SK-N-SH treated with all-trans-retinoic acid at 6 μM for 48 hours (cell line): ENCODE data around the gene CNTN4.

ENCODE experiments used
- ARNTL ChIP-seq: fragments of 450-650 bp; formaldehyde crosslinking; IDR thresholded peaks from 2 replicates; pipeline ENCODE4 v1.5.0; 2020; ENCODE audit warnings: low read depth, mild to moderate bottlenecking, moderate library complexity, borderline replicate concordance
- BACH2 ChIP-seq: fragments of 250-450 bp; sonication (Bioruptor Pico); IDR thresholded peaks from 2 replicates; pipeline ENCODE4 v1.9.0; 2021; ENCODE audit warnings: mild to moderate bottlenecking, borderline replicate concordance
- ISL1 ChIP-seq: fragments of 250-450 bp; sonication (Bioruptor Pico); IDR thresholded peaks from 2 replicates; pipeline ENCODE4 v2.1.2; 2022; ENCODE audit warnings: mild to moderate bottlenecking, moderate library complexity
- PATZ1 ChIP-seq: fragments of 250-450 bp; sonication (Bioruptor Pico); IDR thresholded peaks from 2 replicates; pipeline ENCODE4 v1.8.0; 2020; ENCODE audit warnings: mild to moderate bottlenecking, moderate library complexity, borderline replicate concordance
- POU6F1 ChIP-seq: fragments of 250-450 bp; sonication (Bioruptor Pico); IDR thresholded peaks from 2 replicates; pipeline ENCODE4 v1.8.0; 2021; ENCODE audit warnings: low read depth, mild to moderate bottlenecking, moderate library complexity, borderline replicate concordance
- RARB ChIP-seq: fragments of 250-450 bp; sonication (Bioruptor Pico); IDR thresholded peaks from 2 replicates; pipeline ENCODE4 v1.8.0; 2021; ENCODE audit warnings: mild to moderate bottlenecking, moderate library complexity
- SNAI2 ChIP-seq: fragments of 250-450 bp; sonication (Bioruptor Pico); IDR thresholded peaks from 2 replicates; pipeline ENCODE4 v1.5.0; 2020; ENCODE audit warnings: mild to moderate bottlenecking, moderate library complexity
- TCF4 ChIP-seq: fragments of 250-450 bp; sonication (Bioruptor Pico); IDR thresholded peaks from 2 replicates; pipeline ENCODE4 v1.8.0; 2021; ENCODE audit warnings: mild to moderate bottlenecking, moderate library complexity, borderline replicate concordance
- TOX ChIP-seq: fragments of 250-450 bp; sonication (Bioruptor Pico); IDR thresholded peaks from 2 replicates; pipeline ENCODE4 v1.8.0; 2021; ENCODE audit warnings: mild to moderate bottlenecking, moderate library complexity, borderline replicate concordance
- ZFP30 ChIP-seq: fragments of 450-650 bp; formaldehyde crosslinking; IDR thresholded peaks from 2 replicates; pipeline ENCODE4 v1.5.0; 2022; ENCODE audit warnings: mild to moderate bottlenecking, moderate library complexity
- ZNF8 ChIP-seq: fragments of 450-650 bp; formaldehyde crosslinking; IDR thresholded peaks from 2 replicates; pipeline ENCODE4 v1.5.0; 2020; ENCODE audit warnings: mild to moderate bottlenecking, moderate library complexity
- TF ChIP-seq, protein P1 (sequence below): fragments of 250-450 bp; sonication (Bioruptor Pico); IDR thresholded peaks from 2 replicates; pipeline ENCODE4 v1.5.1; 2020; ENCODE audit warnings: low read depth, mild to moderate bottlenecking, moderate library complexity

DNA sequence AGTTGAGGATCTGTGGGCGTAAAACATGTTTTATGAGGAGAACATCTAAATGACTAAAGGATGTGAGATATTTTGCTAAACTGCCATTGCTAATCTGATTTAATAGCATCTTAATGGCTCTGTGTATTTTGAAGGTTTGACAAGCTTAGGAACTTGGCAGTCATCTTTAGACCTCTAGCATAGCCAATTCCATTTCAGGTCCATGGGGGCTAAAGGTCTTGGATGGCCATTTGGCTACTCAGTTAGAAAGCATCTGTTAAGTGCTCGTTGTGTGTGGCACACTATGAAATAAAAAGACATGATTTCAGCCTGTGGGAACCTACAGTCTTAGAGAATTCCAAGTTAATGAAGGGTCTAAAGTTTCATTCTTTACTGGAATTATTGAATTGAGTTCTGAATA, 775.3 kb downstream of the CNTN4 start:
- TF ChIP-seq TCF4: no peak
- no peak for TF ChIP-seq ZNF8
- TF ChIP-seq TOX (CRISPR knock-in tag): no peak
- no peak for TF ChIP-seq SNAI2
- no peak for TF ChIP-seq ARNTL (CRISPR knock-in tag)
- no peak for TF ChIP-seq PATZ1
- TF ChIP-seq, protein P1, sequence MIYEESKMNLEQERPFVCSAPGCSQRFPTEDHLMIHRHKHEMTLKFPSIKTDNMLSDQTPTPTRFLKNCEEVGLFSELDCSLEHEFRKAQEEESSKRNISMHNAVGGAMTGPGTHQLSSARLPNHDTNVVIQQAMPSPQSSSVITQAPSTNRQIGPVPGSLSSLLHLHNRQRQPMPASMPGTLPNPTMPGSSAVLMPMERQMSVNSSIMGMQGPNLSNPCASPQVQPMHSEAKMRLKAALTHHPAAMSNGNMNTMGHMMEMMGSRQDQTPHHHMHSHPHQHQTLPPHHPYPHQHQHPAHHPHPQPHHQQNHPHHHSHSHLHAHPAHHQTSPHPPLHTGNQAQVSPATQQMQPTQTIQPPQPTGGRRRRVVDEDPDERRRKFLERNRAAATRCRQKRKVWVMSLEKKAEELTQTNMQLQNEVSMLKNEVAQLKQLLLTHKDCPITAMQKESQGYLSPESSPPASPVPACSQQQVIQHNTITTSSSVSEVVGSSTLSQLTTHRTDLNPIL (CRISPR knock-in tag): no peak
- TF ChIP-seq BACH2 (CRISPR knock-in tag): no peak
- no peak for TF ChIP-seq RARB (CRISPR knock-in tag)
- no peak for TF ChIP-seq ISL1 (CRISPR knock-in tag)
- TF ChIP-seq POU6F1 (CRISPR knock-in tag): no peak
- no peak for TF ChIP-seq ZFP30 (CRISPR knock-in tag)
